GM20000 (cell line): ENCODE results near the gene UBAC2.

Experiments
- DNase-seq: peaks from one replicate; pipeline ENCODE4 v3.0.0; 2012; ENCODE audit warnings: low spot score
- CTCF ChIP-seq: IDR thresholded peaks from 2 replicates; pipeline ENCODE4 v1.5.1; 2012; ENCODE audit warnings: mild to moderate bottlenecking, control low read depth; ENCODE audit errors: extremely low read depth, missing control alignments

The UBAC2 gene

GRCh38 chr13:99271249-99271648 lies 70.6 kb downstream of the UBAC2 start:
- DNase-seq = no peak
- no peak for TF ChIP-seq CTCF

GRCh38 chr13:99272481-99272880 lies 71.8 kb downstream of the UBAC2 start:
- DNase-seq = no peak
- no peak for TF ChIP-seq CTCF

DNA sequence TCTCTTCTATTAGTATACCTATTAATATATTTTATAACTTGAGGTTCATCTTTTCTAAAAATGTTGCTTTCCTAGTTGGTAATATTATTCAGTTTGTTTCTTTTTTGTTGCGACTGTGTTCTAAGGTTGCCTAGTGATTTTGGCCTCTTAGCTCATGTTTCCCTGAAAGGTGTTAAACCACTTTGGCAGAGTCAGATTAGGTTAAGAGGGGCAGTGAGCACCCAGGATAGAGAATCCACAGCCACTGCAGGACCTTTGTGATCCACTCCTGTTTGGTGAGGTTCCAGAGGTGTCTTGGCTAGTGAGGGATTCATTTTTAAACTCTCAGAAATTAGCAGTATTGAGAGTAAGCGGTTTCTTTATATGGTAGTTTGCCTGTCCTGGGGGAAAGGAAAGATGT lies 72.5 kb downstream of the UBAC2 start:
- no peak for DNase-seq
- TF ChIP-seq CTCF = no peak

- TF ChIP-seq CTCF = no peak
Measured at GRCh38 chr13:99275093-99275469, 74.4 kb downstream of the UBAC2 start.

GRCh38 chr13:99276706-99277105 lies 76.1 kb downstream of the UBAC2 start:
- DNase-seq = no peak
- no peak for TF ChIP-seq CTCF

More at GRCh38 chr13:99275093-99275469, 74.4 kb downstream of the UBAC2 start:
- no peak for DNase-seq

DNA sequence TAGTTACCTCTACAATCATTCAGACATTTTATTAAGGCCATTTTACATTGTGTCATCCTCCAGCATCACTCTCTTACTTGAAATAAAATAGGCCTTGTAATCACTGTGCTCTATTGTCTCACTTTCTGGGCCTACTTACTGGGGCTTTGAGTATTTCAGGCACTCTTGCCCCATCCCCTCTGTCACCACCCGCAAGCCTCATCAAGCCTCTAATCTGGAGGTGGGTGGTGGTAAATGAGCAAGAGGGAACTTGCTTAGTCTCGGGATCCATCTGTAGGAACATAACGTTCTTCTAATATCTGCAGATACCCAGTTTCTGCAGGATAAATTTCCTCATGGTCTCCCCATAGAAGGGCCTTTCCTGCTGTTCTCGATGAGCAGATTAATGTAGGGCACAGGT lies 77.0 kb downstream of the UBAC2 start:
- no peak for TF ChIP-seq CTCF
- DNase-seq = no peak

DNA sequence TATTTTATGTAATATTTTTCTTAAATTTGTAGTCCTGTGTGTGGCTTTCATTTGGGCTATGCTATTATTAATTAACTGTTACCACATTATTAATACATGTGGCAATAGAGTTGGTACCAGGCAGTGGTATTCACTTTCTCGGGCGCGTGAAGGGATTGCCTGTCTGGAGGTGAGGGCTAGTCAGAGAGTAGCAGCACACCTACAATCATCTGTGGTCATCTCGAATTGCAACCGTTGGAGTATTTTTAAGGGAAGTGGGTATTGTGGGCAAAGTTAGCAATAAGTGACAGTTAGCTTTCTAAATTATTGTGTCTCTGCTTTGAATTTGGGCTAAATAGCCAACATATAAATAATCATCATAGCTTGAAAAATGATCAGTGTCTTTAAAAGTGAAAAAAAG lies 77.5 kb downstream of the UBAC2 start:
- no peak for TF ChIP-seq CTCF
- DNase-seq = no peak

GRCh38 chr13:99278843-99279242 lies 78.2 kb downstream of the UBAC2 start:
- TF ChIP-seq CTCF = no peak
- no peak for DNase-seq
